NCI-H146 (cell line): Measurements from ENCODE around the gene CPN1.
"Not testable (repeated sequence)": the region's sequence is repeated elsewhere in the genome, so short reads cannot be mapped to it uniquely, and the experiment has no call there.

Experiments
- DNase-seq: peaks from one replicate; lab custom pipeline; 2025; lab: John Stamatoyannopoulos, UW

CPN1 gene

DNA sequence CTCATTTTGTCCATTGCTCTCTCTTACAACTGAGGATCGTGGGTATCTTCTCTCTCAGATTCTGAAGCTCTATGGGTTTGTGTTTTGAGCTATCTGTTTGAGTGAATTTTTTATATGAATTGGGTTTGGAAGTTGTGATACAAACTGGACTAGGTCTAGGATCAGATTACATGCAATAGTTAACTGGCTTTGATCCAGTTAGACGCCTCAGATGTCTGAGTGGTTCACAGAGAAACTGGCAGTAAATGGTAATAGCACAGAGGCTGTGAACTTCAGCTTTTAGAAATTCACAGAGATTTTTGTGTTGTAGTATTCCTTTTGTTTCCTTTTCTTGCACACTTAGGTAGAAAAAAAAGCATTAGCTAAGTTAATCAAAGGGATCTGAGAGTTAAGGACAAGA, 59.3 kb downstream of the CPN1 start:
- DNase-seq, result no peak

DNA sequence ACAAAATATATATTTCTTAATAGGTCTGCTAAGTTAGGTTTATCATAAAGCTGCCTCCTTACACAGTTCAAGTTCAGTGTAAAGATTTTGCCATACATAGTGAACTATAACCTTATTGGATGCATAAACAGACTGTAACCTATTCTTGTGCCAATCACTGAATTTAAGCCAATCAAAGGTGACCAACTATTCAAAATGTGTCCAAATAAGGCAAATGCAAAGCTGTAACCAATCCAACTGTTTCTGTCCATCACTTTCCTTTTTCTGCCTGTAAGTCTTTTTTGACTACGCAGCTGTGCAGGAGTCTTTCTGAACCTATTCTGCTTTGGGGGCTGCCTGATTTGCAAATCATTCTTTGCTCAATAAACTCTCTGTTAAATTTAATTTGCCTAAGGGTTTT, 60.3 kb downstream of the CPN1 start:
- DNase-seq, result peak; percentile 68

DNA sequence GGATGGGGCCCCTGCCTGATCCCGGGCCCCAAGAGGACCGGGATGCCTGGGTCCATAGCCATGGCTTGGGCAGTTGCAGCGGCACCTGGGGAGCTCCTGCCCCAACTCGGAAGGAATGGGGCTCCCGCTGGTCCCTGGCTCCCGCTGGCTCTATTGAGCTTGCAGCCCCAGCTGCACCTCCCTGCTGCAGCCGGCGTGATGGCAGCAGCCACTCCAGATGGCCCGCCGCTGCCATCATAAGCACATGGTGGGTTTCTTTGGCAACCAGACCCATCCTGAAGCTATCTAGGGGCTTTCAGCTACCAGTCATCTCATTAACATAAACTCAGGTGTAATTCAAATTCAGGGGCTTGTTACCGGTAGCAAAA, 60.8 kb downstream of the CPN1 start:
- DNase-seq, result peak; percentile 86

DNA sequence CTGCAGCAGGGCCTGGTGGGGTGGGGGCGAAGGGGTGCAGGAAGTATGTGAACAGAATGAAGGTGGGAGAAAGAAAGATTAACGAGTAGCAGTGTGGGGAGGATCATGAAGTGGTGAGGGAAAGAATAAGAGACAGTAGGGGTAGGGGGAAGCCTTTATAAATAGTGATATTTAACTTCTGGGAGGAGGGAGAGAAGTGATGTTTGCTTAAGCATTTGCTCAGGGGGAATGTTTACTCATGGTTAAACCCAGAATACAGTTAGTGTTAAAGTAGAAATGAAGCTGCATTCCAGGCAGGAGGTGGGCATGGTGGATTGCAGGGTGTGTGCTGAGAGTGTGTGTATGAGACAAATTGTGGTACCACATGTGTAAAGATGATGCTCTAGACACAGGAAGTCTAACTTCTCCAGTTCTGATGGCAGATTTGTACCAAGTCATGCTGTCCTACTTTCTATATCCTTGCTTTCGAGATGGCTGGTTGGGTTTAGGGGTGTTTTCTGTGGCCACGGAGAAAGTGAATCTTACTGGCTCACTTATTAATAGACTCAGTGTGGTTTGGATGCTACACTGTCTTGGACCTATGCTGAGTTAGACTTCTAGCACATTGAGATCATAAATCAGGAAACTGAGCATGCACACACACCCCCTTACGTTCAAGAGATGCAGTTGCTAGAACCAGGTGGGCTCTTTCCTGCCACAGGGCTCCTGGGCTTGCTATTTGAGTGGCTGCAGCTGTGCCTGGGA, 61.4 kb downstream of the CPN1 start:
- peak; percentile 91 for DNase-seq

DNA sequence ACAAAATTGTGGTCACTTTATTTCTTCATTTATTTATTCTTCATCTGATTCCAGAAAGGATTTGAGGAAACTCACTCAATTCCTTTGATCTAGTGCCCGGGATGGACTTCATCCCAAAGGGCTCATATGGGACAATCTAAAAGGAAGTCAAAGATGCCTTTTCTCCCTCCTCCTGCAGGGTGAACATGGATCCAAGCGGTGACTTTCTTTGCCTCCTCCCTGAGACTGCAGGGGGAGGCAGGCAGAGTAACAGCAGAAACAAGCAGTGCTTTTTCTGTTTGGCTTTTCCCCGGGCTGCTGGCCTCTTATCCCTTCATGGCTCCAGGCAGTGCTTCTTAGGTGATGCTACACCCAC, 61.9 kb downstream of the CPN1 start:
- DNase-seq, result no peak

DNA sequence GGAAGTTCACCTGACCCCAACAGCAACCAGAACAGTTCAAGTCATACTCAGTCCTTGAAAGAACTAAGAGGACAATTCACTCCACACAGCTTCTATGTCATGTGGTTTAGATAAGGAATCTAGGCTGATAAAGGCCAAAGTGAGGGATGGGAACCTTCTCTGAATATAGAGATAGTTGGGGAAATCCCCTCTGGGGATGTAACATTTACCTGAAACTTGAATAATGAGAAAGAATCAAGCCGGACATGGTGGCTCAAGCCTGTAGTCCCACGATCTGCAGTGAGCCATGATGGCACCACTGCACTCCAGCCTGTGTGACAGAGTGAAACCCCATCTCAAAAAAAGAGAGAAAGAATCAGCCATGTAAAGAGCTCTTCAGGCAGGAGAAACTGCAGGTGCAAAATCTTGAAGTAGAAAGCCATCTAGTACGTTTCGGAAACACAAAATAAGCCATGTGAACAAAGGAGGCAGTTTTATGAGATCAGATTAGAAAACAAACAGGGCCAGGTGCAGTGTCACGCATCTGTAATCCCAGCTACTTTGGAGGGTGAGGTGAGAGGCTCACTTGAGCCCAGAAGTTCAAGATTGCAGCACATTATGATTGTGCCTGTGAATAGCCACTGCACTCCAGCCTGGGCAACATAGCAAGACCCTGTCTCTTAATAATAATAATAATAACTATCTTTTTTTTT, 67.5 kb downstream of the CPN1 start:
- peak; percentile 87 for DNase-seq

DNA sequence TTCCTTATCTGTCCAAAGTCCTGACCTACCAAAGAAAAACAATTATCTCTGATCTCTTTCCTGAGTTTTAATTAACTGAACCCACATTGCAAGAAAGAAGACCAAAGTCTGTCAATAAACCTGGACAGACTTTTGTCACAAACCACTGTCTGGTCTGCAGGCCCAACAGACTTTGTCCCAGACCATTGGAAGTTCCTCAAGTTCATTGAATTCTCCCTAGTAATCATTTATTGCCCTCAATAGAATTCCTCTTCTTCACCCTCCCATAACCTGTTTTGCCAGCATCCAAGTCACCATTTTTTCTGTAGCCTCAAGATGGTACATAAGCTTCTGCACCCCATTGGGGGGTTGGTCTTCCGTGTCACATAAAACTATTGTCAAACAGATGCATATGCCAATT, 68.0 kb downstream of the CPN1 start:
- DNase-seq, result peak; percentile 17

DNA sequence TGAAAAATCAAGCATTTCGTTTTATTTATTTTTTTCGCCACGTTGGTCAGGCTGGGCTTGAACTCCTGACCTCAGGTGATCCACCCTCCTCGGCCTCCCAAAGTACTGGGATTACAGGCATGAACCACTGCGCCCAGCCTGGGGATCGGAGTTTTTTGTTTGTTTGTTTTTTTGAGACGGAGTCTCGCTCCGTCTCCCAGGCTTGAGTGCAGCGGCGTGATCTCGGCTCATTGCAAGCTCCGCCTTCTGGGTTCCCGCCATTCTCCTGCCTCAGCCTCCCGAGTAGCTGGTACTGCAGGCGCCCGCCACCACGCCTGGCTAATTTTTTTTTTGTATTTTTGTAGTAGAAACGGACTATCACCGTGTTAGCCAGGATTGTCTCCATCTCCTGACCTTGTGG, 69.8 kb downstream of the CPN1 start:
- not testable (repeated sequence) for DNase-seq

DNA sequence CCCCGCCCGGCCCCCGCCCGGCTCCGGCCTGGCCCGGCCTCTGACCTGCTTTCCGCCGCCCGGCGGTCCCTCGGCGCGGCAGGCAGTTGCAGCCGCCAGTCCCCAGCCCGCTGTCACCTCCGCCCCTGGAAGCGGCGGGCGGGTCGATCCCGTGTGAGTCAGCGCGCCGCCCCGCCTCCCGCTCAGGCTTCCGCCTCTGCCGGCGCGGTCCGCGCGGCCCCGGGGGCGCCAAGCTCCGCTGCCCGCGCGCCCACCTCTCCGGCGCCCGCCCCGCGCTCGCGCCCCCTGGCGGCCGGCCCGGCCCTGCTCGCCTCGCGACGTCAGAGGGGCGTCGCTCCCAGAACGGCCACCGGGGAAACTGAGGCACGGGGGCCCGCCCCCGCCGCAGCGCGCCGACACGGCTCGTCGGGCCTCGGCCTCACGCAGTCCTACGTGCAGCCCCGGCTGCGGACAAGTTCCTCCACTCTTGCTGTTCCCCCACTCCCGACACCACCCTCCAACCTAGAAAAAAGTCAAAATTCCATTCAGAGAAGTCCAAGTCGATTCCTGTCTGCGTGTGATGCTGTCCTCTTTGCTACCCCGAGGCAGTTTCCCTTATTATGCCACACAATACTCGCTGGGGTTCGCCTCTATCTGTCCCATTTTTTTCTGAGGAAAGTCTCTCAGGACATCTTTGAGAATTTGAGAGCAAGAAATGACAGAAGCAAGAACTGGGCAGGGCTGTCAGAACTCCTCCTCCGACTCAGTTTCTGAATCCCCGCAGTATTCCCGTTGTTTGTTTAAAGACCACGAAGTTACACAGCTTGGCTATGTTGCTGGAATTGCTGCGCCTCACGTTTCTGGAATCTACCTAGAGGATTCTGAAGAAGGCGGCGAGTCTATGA, 71.6 kb downstream of the CPN1 start, which contains the start of gene DNMBP:
Gene DNMBP (minus strand): TSS at position 155 of the 884 bp plus-strand sequence. CDS start 37,823 bp downstream, outside the sequence.
- peak; percentile 85 for DNase-seq

DNA sequence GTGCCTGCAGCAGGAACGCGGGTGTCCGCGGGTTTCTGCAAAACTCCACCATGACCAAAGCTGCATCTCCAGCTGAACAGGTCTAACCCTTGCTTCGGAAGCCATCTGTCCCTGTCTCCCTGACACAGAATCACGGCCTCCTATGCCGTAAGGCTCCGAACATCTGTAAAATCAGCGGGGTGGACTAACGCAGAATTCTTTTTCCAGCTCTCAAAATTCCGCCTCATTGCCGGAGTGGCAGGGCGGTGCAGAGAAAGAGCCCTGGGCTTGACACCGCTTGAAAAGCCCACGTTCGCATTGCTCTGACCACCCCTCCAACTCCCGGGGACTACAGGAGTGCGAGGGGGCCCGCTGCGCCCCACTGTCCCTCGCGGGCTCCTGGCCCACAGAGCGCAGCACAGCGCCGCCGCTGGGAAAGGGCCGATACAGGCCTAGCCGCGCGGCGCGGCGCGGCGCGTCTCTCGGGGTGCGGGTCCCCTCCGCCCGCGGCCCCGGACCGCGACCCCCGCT, 72.3 kb downstream of the CPN1 start:
- peak; percentile 62 for DNase-seq

DNA sequence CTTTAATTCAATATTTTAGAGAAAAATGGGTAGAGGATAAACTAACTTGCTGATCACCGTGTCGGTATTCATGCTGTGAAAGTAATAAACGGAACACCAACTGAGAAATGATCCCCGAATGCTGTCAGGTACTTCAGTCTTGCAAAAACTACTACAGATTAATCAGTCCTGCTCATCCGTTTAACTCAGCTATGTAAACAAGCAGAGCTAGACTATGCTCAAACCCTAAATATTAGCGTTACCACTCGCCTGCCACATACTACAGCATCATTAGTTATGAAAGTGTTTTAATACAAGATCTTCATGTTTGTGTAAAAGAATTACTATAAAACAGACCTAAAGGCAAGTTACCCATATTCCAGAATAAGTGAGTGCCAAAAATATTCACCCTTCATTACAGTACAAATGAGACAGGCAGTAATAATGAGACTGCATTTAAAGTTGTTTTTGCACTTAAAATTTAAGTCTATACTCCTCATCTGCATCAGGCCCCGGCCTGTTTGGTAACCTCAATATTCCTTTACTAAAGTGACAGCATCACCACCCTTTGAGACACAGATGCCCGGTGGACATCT, 72.9 kb downstream of the CPN1 start:
- DNase-seq, result peak; percentile 4

DNA sequence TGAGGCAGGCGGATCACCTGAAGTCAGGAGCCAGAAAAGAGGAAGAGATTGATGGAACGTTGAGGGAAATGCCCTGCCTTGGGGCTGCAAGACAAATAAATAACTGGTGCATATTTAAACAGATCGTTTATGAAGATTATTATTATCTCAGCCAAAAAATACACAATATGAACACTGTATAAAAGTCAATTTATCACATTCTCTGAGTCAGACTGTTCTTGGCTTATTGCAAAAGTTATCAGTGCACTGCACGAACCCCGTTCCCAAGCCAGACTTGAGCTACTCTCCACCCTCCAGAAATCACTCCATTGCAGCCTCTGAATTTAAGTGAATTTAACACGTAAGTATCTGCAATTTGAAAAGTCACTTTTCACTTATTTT, 73.5 kb downstream of the CPN1 start:
- no peak for DNase-seq

DNA sequence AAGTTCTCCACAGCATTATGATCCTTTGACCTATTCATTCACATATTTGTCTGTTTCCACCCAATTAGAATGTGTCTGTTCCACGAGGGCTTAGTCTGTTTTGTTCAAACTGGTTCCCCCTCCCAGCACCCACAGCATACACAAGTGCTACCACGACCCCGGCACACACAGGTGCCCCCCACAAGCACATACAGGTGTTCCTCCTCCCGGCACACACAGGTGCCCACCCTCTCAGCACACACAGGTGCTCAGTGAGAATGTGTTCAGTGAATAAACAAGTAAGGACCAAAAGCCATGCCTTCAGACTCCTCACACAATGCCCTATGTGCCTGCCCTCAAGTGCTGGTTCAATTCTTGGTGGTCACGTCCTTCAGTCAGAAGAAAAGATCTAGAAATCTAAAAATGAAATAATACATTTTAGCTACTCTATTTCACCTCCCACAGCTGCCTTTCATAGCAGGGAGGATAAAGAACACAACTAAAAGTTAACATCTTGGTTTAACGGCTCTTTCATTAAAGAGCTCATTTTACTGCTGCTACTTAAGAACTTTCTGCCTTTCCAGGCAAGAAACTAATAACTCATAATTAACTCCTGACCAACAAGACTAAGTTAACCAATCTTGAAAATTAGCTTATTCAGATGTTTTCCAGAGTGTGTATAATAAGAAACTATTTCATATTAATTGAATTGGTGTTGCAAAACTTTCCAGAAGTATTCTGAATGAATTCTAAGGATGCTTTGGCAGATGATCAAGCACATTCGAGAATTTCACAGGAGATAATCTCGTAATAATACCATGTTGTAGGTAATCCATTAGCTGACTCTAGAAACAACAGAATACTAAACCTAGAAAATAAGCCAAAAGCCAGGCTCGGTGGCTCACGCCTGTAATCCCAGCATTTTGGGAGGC, 74.2 kb downstream of the CPN1 start:
- no peak for DNase-seq

DNA sequence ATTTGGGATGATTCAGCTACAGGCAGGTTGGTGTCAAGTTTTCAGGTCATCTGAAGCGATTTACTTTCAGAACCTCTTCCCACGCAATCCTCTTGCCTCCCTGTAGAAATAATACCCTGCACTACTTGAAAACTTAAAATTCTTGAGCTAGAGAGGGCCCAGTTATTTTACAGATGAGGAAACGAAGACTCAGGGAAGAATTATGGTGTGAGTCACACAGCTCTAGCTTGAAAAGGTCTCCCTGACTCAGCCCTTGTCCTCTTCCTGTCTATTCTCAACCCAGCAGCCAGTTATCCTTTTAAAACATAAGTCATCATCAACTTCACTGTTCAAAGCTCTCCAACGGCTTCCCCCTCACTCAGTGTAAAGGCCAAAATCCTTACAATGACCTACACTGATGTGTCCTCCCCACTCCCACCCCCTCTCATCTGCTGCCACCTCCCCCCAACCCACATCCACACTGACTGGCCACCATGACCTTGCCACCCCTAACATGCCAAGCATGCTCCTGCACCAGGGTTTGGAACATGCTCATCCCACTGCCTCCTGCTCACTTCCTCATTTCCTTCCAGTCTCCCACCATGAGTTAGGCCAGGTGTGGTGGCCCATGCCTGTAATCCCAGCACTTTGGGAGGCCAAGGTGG, 75.3 kb downstream of the CPN1 start:
- DNase-seq, result no peak

DNA sequence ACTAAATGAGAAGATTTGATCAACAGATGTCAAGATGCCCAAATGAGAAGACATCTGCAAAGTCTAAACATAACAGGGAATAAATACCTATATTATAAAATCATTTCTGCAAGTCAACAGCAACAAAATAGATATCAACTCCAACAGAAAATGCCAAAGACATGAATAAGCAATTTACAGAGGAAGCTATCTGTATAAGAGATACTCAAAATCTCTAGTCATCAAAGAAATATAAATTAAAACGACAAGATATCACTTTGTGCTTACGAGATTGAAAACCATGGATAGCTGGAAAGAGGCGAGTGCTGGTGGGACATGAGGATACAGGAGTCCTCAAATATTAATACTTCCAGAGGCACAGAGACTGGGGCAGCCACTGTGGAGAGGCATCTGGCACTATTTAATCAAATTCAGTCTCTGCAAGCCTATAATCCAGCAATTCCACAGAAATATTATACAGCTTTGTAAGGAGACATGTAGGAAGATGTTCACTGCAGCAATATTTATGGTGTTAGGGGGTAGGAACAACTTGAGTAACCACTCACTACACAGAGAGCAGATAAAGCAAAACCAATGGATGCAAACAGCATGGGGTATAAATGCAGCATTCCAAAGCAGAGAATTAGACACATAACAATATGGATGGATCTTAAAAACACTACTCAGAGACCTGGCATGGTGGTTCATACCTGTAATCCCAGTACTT, 76.7 kb downstream of the CPN1 start:
- no peak for DNase-seq

DNA sequence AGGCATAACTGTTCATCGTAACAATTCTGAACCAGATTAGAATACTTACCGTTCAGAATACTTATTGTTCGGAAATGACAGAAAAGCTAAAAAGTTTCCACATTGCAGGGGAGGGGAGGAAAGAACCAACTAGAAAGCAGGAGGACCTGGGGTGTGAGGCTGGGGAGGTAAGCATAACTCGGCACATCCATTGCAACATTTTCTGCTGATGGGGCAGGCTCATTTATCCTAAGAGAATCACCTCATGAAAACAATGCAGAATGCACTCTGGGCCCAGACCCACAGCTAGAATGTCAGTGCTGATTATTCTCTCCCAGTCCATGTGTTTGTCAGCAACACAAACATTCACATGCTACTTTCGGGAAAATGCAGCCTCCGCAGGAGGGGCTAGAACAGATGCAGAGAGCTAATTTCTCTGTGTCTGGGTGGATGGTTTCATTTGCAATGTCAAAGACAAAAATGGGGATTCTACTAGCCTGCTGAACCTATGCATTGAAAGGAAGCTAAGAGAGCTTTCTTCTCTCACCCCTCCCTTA, 81.5 kb downstream of the CPN1 start:
- DNase-seq, result no peak

DNA sequence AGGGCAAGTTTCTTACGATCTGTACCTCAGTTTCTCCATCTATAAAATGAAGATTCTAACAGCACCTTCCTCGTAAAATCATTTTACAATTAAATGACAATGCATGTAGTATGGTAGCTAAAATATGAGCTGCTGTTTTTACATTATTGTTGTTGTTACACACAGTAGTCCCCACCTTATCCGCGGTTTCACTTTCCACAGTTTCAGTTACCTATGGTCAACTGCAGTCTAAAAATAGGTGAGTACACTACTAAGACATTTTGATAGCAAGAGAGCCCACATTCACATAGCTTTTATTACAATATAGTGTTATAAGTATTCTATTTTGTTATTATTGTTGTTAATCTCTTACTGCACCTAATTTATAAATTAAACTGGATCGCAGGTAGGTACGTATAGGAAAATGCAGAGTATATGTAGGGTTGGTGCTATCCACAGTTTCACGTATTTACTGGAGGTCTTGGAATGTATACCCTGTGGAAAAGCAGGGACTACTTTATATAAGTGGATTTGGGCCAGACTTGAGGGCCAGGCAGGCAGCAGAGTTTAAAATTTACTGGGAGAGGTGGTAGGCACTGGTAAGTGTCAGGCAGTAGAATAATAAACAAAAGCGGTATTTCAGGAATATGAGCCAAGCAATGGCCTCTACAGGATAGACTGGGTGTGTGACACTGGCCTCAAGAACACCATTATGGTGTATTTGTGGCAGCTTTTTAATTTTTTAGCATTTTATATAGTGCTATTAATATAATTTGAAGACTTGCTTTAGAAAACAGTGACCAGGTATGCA, 82.2 kb downstream of the CPN1 start:
- DNase-seq, result no peak

DNA sequence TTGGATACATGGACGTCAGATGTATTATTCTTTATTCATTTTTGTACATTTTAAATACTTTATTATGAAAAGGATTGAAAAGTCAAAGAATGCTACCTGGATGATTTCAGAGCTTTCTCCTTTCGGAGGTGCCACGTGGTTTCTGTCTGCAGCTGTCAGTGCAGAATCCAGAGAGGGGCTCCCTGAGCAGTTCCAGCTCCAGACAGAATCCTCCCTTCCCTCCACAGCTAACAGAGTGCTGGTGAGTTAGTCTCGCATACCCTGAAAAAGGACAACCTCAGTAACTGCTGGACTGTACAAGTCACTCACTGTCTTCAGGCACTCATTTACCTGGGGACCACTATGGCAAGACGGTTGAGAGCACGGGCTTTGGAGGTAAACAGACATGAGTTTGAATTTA, 82.8 kb downstream of the CPN1 start:
- no peak for DNase-seq
